AML-193 (cell line): ENCODE results near the gene CHCHD3.

Experiments
- DNase-seq, 2 experiments: peaks; one replicate each; lab custom pipeline; 2025; lab: John Stamatoyannopoulos, UW

The CHCHD3 gene

GRCh38 chr7:132861424-132861823 is 220.5 kb downstream of the CHCHD3 start:
- no peak for DNase-seq

GRCh38 chr7:132859199-132859598 is 222.7 kb downstream of the CHCHD3 start:
- no peak for DNase-seq

- no peak for DNase-seq
Observed at GRCh38 chr7:132858760-132859159, 223.1 kb downstream of the CHCHD3 start.

- no peak for DNase-seq
Observed at GRCh38 chr7:132858251-132858650, 223.6 kb downstream of the CHCHD3 start.

- DNase-seq: no peak
Observed at GRCh38 chr7:132857703-132858102, 224.2 kb downstream of the CHCHD3 start.

GRCh38 chr7:132857031-132857430 is 224.9 kb downstream of the CHCHD3 start:
- no peak for DNase-seq

GRCh38 chr7:132856416-132856815 is 225.5 kb downstream of the CHCHD3 start:
- DNase-seq: no peak

GRCh38 chr7:132855901-132856300 is 226.0 kb downstream of the CHCHD3 start:
- no peak for DNase-seq

GRCh38 chr7:132854238-132854637 is 227.7 kb downstream of the CHCHD3 start:
- no peak for DNase-seq

GRCh38 chr7:132847376-132847775 is 234.5 kb downstream of the CHCHD3 start:
- DNase-seq: no peak

GRCh38 chr7:132846086-132846485 is 235.8 kb downstream of the CHCHD3 start:
- DNase-seq: no peak

GRCh38 chr7:132842478-132842877 is 239.4 kb downstream of the CHCHD3 start:
- no peak for DNase-seq

- DNase-seq: no peak
Observed at GRCh38 chr7:132840199-132840598, 241.7 kb downstream of the CHCHD3 start.

GRCh38 chr7:132838313-132838712 is 243.6 kb downstream of the CHCHD3 start:
- DNase-seq: no peak

- no peak for DNase-seq
Observed at GRCh38 chr7:132837529-132837928, 244.4 kb downstream of the CHCHD3 start.

GRCh38 chr7:132836746-132837145 is 245.1 kb downstream of the CHCHD3 start:
- DNase-seq: no peak

- no peak for DNase-seq
Observed at GRCh38 chr7:132830941-132831340, 250.9 kb downstream of the CHCHD3 start.

- DNase-seq: no peak
Observed at GRCh38 chr7:132828502-132828901, 253.4 kb downstream of the CHCHD3 start.

- no peak for DNase-seq
Observed at GRCh38 chr7:132825932-132826835, 255.7 kb downstream of the CHCHD3 start.

GRCh38 chr7:132825222-132825621 is 256.7 kb downstream of the CHCHD3 start:
- no peak for DNase-seq

GRCh38 chr7:132819648-132820047 is 262.2 kb downstream of the CHCHD3 start:
- no peak for DNase-seq

GRCh38 chr7:132817949-132818348 is 263.9 kb downstream of the CHCHD3 start:
- no peak for DNase-seq

- DNase-seq: no peak
Observed at GRCh38 chr7:132815696-132816311, 266.1 kb downstream of the CHCHD3 start.
